Neural crest cell (in vitro differentiated cells): Measurements from ENCODE around the gene ASPDH. TPM values are rescaled to one million over a fixed set of nuclear protein-coding genes. Genes with fewer than 3 reads are reported as not detected.
"Not testable (repeated sequence)": the region's sequence is repeated elsewhere in the genome, so short reads cannot be mapped to it uniquely, and the experiment has no call there.

Source experiments
- DNase-seq: peaks from one replicate; pipeline ENCODE4 v3.0.0; 2021; ENCODE audit warnings: low read depth, mixed read lengths, low spot score
- H3K27ac Mint-ChIP-seq: one replicate; pipeline ENCODE4 v1.8.0; 2021; ENCODE audit warnings: mild to moderate bottlenecking, mixed read lengths; ENCODE audit not compliant: unreplicated experiment
- H3K27me3 Mint-ChIP-seq: 2 replicates; pipeline ENCODE4 v1.8.0; 2021; ENCODE audit warnings: low read depth, mild to moderate bottlenecking, mixed read lengths
- H3K36me3 Mint-ChIP-seq: 2 replicates; pipeline ENCODE4 v1.8.0; 2021; ENCODE audit warnings: low read depth, mild to moderate bottlenecking, mixed read lengths
- H3K4me1 Mint-ChIP-seq: 2 replicates; pipeline ENCODE4 v1.8.0; 2021; ENCODE audit warnings: mixed read lengths
- H3K4me3 Mint-ChIP-seq: one replicate; pipeline ENCODE4 v1.8.0; 2021; ENCODE audit warnings: mild to moderate bottlenecking, mixed read lengths
- H3K9me3 Mint-ChIP-seq: 2 replicates; pipeline ENCODE4 v1.8.0; 2021; ENCODE audit warnings: mixed read lengths
- total RNA-seq: library from RNA; stranded (reverse); gene quantifications from 2 replicates; pipeline ENCODE4 v1.2.1, GENCODE V29; 2021
- TF ChIP-seq, protein P1 (sequence below): fragments of 200-600 bp; sonication (generic); conservative IDR thresholded peaks from 2 replicates; pipeline ENCODE4 v1.5.0; 2021; ENCODE audit warnings: antibody characterized with exemption, mild to moderate bottlenecking

ASPDH gene
- total RNA-seq, 1 donor from 2014 or later = 1.2 TPM

DNA sequence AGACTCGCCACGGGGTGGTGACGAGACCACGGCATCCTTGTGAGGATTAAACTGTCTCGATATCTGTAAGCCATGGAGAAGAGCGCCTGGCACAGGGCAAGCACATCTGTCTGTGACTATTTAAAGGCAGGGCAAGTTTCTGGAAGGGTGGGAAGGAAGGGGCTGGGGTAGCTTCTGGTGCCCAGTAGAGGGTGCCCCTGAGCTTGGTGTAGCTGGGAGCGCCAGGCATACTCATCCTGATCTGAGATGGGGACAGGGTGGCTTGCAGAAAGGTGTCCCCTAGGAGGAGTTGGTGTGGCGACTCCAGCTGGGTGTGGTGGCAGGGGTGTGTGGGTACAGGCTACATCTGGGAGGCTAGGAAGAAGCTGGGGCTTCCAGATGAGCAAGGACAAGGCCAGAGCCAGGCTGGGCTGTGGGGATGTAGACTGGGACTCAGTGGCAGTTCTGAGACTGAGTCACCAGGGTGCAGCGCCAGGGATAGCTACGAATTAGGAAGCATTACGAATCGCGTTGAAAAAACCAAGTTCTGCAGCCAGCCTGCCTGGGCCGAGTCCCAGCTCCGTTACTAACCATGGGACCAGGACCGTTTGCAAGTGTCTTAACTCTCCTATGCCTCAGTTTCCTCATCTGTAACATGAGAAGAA, 23.1 kb upstream of the ASPDH start:
- Mint-ChIP-seq H3K27ac (no peak overlapping the region), H3K4me3 (no peak overlapping the region), H3K9me3 (peaks cover 4% of the 10 kb centered on the region), H3K27me3 (no peaks in the 10 kb centered on the region), H3K4me1 (peaks cover 16% of the 10 kb centered on the region), H3K36me3 (peaks cover 24% of the 10 kb centered on the region)
- TF ChIP-seq, protein P1, sequence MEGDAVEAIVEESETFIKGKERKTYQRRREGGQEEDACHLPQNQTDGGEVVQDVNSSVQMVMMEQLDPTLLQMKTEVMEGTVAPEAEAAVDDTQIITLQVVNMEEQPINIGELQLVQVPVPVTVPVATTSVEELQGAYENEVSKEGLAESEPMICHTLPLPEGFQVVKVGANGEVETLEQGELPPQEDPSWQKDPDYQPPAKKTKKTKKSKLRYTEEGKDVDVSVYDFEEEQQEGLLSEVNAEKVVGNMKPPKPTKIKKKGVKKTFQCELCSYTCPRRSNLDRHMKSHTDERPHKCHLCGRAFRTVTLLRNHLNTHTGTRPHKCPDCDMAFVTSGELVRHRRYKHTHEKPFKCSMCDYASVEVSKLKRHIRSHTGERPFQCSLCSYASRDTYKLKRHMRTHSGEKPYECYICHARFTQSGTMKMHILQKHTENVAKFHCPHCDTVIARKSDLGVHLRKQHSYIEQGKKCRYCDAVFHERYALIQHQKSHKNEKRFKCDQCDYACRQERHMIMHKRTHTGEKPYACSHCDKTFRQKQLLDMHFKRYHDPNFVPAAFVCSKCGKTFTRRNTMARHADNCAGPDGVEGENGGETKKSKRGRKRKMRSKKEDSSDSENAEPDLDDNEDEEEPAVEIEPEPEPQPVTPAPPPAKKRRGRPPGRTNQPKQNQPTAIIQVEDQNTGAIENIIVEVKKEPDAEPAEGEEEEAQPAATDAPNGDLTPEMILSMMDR = no peak
- no peak for DNase-seq

DNA sequence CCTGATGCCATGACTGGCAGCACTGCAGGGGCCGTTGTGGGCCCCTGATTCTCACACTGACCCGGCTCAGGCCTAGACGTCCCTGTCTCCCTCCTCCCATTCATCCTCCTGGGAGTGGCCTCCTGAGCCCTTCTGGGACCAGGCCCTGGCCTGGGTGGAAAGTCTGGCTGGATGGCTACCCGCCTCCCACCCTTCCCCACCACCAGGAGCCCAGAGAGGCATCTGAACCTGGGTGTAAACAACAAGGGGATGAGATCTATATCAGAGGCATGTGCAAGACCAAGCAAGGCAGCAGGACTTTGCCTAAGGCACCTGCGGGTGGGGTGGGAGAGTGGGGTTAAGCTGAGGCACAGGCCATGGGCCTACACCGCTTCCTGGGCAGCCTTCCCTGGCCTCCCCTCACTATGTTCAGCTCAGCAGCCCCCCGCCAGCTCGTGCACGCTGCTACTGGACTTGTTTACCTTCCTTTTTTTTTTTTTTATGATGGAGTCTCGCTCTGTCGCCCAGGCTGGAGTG, 22.0 kb upstream of the ASPDH start:
- Mint-ChIP-seq H3K27ac (no peak overlapping the region), H3K36me3 (peaks cover 26% of the 10 kb centered on the region), H3K4me3 (no peak overlapping the region), H3K9me3 (peaks cover 4% of the 10 kb centered on the region), H3K27me3 (no peaks in the 10 kb centered on the region), H3K4me1 (peaks cover 20% of the 10 kb centered on the region)
- DNase-seq = no peak
- TF ChIP-seq, protein P1 = no peak

DNA sequence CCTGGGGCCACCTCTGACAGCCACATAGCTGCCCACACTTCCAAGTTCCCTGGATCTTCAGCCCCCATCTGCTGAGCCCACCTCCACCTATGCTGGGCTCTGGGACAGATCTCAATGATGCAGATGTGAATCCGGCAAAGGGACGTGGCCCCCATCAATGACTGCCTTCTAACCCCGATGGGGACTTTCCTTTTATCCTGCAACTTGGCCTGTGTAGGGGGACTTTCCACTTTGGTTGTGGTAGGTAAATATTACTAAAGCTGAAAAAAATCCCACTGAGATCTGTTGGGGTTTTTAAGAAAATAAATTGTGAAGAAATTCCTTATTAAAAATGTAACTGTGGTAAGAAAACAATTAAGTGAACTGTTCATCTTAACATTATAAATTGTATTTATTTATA, 20.8 kb upstream of the ASPDH start:
- DNase-seq = no peak
- peaks cover 26% of the 10 kb centered on the region for H3K36me3 Mint-ChIP-seq
- peaks cover 20% of the 10 kb centered on the region for H3K4me1 Mint-ChIP-seq
- H3K27ac Mint-ChIP-seq = no peak overlapping the region
- peaks cover 4% of the 10 kb centered on the region for H3K9me3 Mint-ChIP-seq
- H3K27me3 Mint-ChIP-seq = no peaks in the 10 kb centered on the region
- H3K4me3 Mint-ChIP-seq = no peak overlapping the region
- TF ChIP-seq, protein P1 = no peak

DNA sequence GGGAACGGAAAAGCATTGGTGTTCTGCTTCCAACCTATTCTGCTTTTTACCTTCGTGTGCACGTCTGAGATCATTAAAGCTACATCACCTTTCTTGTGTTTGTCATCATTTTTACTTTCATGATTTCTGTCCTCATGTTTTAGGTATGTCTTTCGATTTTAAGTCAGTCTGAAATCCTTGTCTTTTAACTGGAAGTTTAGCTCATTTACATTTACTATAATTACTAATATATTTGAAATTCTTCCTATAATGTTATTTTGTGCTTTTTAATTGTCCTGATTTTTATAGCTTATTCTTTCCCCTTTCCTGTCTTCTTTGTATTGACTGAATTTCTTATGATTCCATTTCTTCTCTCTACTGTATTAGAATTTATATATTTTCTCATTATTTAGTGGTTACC, 19.2 kb upstream of the ASPDH start:
- peaks cover 4% of the 10 kb centered on the region for H3K9me3 Mint-ChIP-seq
- peaks cover 19% of the 10 kb centered on the region for H3K4me1 Mint-ChIP-seq
- H3K36me3 Mint-ChIP-seq = peaks cover 26% of the 10 kb centered on the region
- H3K27ac Mint-ChIP-seq = no peak overlapping the region
- H3K27me3 Mint-ChIP-seq = no peaks in the 10 kb centered on the region
- no peak overlapping the region for H3K4me3 Mint-ChIP-seq
- TF ChIP-seq, protein P1 = no peak
- no peak for DNase-seq

DNA sequence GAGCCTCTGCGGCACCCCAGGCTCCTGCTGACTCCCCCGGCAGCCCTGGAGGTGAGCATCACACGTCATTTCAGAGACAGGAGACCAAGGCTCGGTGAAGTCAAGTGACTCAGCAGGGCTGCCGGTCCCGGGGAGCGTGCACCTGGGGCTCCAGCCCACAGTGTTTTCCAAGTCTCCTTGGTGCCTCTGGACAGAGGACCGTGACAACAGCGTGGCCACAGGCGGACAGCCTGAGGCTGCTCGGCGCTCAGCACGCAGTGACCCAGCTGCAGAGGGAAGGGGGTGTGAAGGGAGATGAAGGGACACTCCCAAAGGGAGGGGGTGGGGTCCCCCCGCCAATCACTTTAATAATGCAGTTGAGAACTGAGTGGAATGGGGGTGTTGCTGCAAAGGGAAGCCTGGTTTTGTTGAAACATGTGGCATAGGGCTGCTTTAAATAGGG, 17.5 kb upstream of the ASPDH start:
- H3K4me1 Mint-ChIP-seq = peaks cover 13% of the 10 kb centered on the region
- TF ChIP-seq, protein P1 = no peak
- peaks cover 21% of the 10 kb centered on the region for H3K36me3 Mint-ChIP-seq
- H3K27ac Mint-ChIP-seq = no peak overlapping the region
- H3K4me3 Mint-ChIP-seq = no peak overlapping the region
- DNase-seq = no peak
- H3K9me3 Mint-ChIP-seq = peaks cover 4% of the 10 kb centered on the region
- no peaks in the 10 kb centered on the region for H3K27me3 Mint-ChIP-seq

DNA sequence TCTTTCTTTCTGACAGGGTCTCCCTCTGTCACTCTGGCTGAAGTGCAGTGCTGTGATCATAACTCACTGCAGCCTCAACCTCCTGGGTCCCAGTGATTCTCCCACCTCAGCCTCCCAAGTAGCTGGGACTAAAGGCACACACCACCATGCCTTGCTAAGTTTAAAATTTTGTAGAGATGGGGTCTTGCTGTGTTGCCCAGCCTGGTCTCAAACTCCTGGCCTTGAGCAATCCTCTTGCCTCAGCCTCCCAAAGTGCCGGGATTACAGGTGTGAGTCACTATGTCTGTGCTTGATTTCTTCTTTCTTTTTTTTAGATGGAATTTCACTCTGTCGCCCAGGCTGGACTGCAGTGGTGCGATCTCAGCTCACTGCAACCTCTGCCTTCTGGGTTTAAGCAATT, 14.3 kb upstream of the ASPDH start:
- H3K9me3 Mint-ChIP-seq, H3K4me3 Mint-ChIP-seq, H3K27me3 Mint-ChIP-seq, DNase-seq, H3K27ac Mint-ChIP-seq: not testable (repeated sequence)
- Mint-ChIP-seq H3K36me3 (peaks cover 11% of the 10 kb centered on the region), H3K4me1 (peaks cover 13% of the 10 kb centered on the region)
